ENCODE measurements around the gene EFHC1. TPM values are rescaled to one million over a fixed set of nuclear protein-coding genes. Genes with fewer than 3 reads are reported as not detected.
A peak's percentile ranks its signal among the peaks of the same experiment; 100 is the strongest.

Gene EFHC1
- total and polyA plus RNA-seq, 2 of the 13 experiments (the other 11 are each of a cell fraction or from before 2014, with no cell fraction given) = 23.4 to 29.5 TPM

- TF ChIP-seq KIAA2018 (CRISPR knock-in tag; IDR thresholded peaks at IDR 0.05; ENCODE audit: borderline replicate concordance) (no peak), MAZ (IDR thresholded peaks at IDR 0.05; ENCODE audit: borderline replicate concordance, low read depth, low read length) (peak; percentile 48; the same call in 1 of the 2 replicates), MAZ (CRISPR knock-in tag; IDR thresholded peaks at IDR 0.05; ENCODE audit: low read depth) (0 out of 2 replicates have a peak, but pooled peaks have one; percentile 17), ZSCAN30 (CRISPR knock-in tag; IDR thresholded peaks at IDR 0.05) (no peak), CCDC6 (CRISPR knock-in tag; IDR thresholded peaks at IDR 0.05) (peak; percentile 53; the same call in 1 of the 2 replicates), ZNF362 (CRISPR knock-in tag; IDR thresholded peaks at IDR 0.05; ENCODE audit: borderline replicate concordance) (no peak), ZNF7 (CRISPR knock-in tag; IDR thresholded peaks at IDR 0.05) (peak; percentile 83; the same call in 1 of the 2 replicates), ARNTL (CRISPR knock-in tag; IDR thresholded peaks at IDR 0.05) (no peak; the same call in 1 of the 2 replicates), KDM5A (IDR thresholded peaks at IDR 0.05; ENCODE audit: borderline replicate concordance, low read length) (no peak), ZHX2 (IDR thresholded peaks at IDR 0.05; ENCODE audit: low read depth) (peak; percentile 65; the same call in 1 of the 2 replicates), ZHX2 (CRISPR knock-in tag; IDR thresholded peaks at IDR 0.05; ENCODE audit: borderline replicate concordance) (no peak), ZNF24 (IDR thresholded peaks at IDR 0.05) (no peak), ZMAT3 (CRISPR knock-in tag; conservative IDR thresholded peaks at IDR 0.05) (no peak; the same call in 1 of the 2 replicates)
Observed at GRCh38 chr6:52517502-52518278, 97.5 kb downstream of the EFHC1 start (continued).
